HepG2 (cell line): ENCODE data around the gene PHF3. TPM values are rescaled to one million over a fixed set of nuclear protein-coding genes. Genes with fewer than 3 reads are reported as not detected.

Source experiments
- BCL6 ChIP-seq: IDR thresholded peaks from 2 replicates; pipeline ENCODE4 v1.6.1; 2016; ENCODE audit warnings: missing genetic modification reagents, missing compliant biosample characterization
- BRD4 ChIP-seq: sonication (generic); formaldehyde crosslinking; IDR thresholded peaks from 2 replicates; pipeline ENCODE4 v1.4.0; 2020; ENCODE audit warnings: missing genetic modification reagents
- CBX2 ChIP-seq, 2 experiments: fragments of 200-600 bp in 1 of 2; sonication (generic); formaldehyde crosslinking in 1 of 2; IDR thresholded peaks; 2 replicates each; pipeline versions ENCODE4 v1.7.0 to v1.8.1; 2018 to 2022; ENCODE audit warnings: low read depth in 2 of 2, low read length in 1 of 2, mild to moderate bottlenecking in 1 of 2, missing genetic modification reagents in 1 of 2
- GTF3A ChIP-seq: sonication (generic); formaldehyde crosslinking; conservative IDR thresholded peaks from 2 replicates; pipeline ENCODE4 v1.4.0; 2020; ENCODE audit warnings: mild to moderate bottlenecking, missing genetic modification reagents
- HES4 ChIP-seq: sonication (generic); formaldehyde crosslinking; IDR thresholded peaks from 2 replicates; pipeline ENCODE4 v1.9.0; 2021; ENCODE audit warnings: mild to moderate bottlenecking, missing genetic modification reagents, borderline replicate concordance
- MED8 ChIP-seq: sonication (generic); formaldehyde crosslinking; IDR thresholded peaks from 2 replicates; pipeline ENCODE4 v1.8.1; 2023; ENCODE audit warnings: mild to moderate bottlenecking, missing genetic modification reagents; ENCODE audit not compliant: insufficient replicate concordance
- NFRKB ChIP-seq: fragments of 450-650 bp; IDR thresholded peaks from 2 replicates; pipeline ENCODE4 v1.6.1; 2017
- NR2C2 ChIP-seq: sonication (generic); formaldehyde crosslinking; IDR thresholded peaks from 2 replicates; pipeline ENCODE4 v1.4.0; 2020; ENCODE audit warnings: missing genetic modification reagents, mild to moderate bottlenecking, moderate library complexity, borderline replicate concordance
- PHF21A ChIP-seq: sonication (generic); formaldehyde crosslinking; IDR thresholded peaks from 2 replicates; pipeline ENCODE4 v1.5.0; 2020; ENCODE audit warnings: mild to moderate bottlenecking, missing genetic modification reagents
- RAD51 ChIP-seq: fragments of 450-650 bp; IDR thresholded peaks from 2 replicates; pipeline ENCODE4 v1.6.1; 2016; ENCODE audit warnings: borderline replicate concordance
- SNAI1 ChIP-seq: sonication (generic); formaldehyde crosslinking; IDR thresholded peaks from 2 replicates; pipeline ENCODE4 v1.5.0; 2020; ENCODE audit warnings: mild to moderate bottlenecking, missing genetic modification reagents, borderline replicate concordance
- SNRNP70 ChIP-seq: fragments of 200-400 bp; formaldehyde crosslinking; IDR thresholded peaks from 2 replicates; pipeline ENCODE4 v1.6.1; 2017; ENCODE audit warnings: mild to moderate bottlenecking, low read depth, low read length, moderate library complexity
- ZFYVE20 ChIP-seq: sonication (generic); formaldehyde crosslinking; IDR thresholded peaks from 2 replicates; pipeline ENCODE4 v1.8.0; 2023; ENCODE audit warnings: low read depth, mild to moderate bottlenecking, moderate library complexity, missing genetic modification reagents, borderline replicate concordance
- ZIK1 ChIP-seq: sonication (generic); formaldehyde crosslinking; IDR thresholded peaks from 2 replicates; pipeline ENCODE4 v1.5.0; 2020; ENCODE audit warnings: mild to moderate bottlenecking, low read depth, missing genetic modification reagents, borderline replicate concordance
- ZMYM3 ChIP-seq: sonication (generic); formaldehyde crosslinking; IDR thresholded peaks from 2 replicates; pipeline ENCODE4 v1.5.1; 2020; ENCODE audit warnings: mild to moderate bottlenecking, missing genetic modification reagents
- ZNF230 ChIP-seq: sonication (generic); formaldehyde crosslinking; IDR thresholded peaks from 2 replicates; pipeline ENCODE4 v1.4.0; 2020; ENCODE audit warnings: mild to moderate bottlenecking, missing genetic modification reagents
- ZNF235 ChIP-seq: sonication (generic); formaldehyde crosslinking; IDR thresholded peaks from 2 replicates; pipeline ENCODE4 v1.8.1; 2023; ENCODE audit warnings: mild to moderate bottlenecking, missing genetic modification reagents, borderline replicate concordance
- ZNF331 ChIP-seq: sonication (generic); formaldehyde crosslinking; IDR thresholded peaks from 2 replicates; pipeline ENCODE4 v1.4.0; 2020; ENCODE audit warnings: missing genetic modification reagents
- ZNF484 ChIP-seq: sonication (generic); formaldehyde crosslinking; IDR thresholded peaks from 2 replicates; pipeline ENCODE4 v1.5.1; 2020; ENCODE audit warnings: mild to moderate bottlenecking, low read depth, missing genetic modification reagents, borderline replicate concordance
- ZNF598 ChIP-seq: sonication (generic); formaldehyde crosslinking; IDR thresholded peaks from 2 replicates; pipeline ENCODE4 v1.5.1; 2020; ENCODE audit warnings: mild to moderate bottlenecking, missing genetic modification reagents, borderline replicate concordance
- ZSCAN29 ChIP-seq: sonication (generic); formaldehyde crosslinking; conservative IDR thresholded peaks from 2 replicates; pipeline ENCODE4 v1.4.0; 2020; ENCODE audit warnings: mild to moderate bottlenecking, missing genetic modification reagents
- polyA plus RNA-seq, 8 experiments: library from polyadenylated mRNA; depleted of rRNA in 3 of 8; stranded (reverse) in 7 of 8; unstranded in 1 of 8; fragments of >200 nt; fragmentation: Illumina TruSeq in 4 of 8; extraction: Trizol in 4 of 8; gene quantifications; 2 replicates each; pipeline versions ENCODE4 v1.2.1 to v1.2.3, GENCODE V29; 2011 to 2016; ENCODE audit warnings: low read depth in 4 of 8, missing spikeins in 1 of 8, mixed read lengths in 1 of 8; ENCODE audit not compliant: insufficient read depth in 1 of 8
- total RNA-seq, 5 experiments: library from RNA; depleted of rRNA; stranded (reverse); fragments of >200 nt; fragmentation: Illumina TruSeq; extraction: Trizol; gene quantifications; 2 replicates each; pipeline ENCODE4 v1.2.3, GENCODE V29; 2016; ENCODE audit warnings: low read depth in 1 of 5
- TF ChIP-seq, protein P1 (sequence below): sonication (generic); formaldehyde crosslinking; IDR thresholded peaks from 2 replicates; pipeline ENCODE4 v1.5.1; 2020; ENCODE audit warnings: mild to moderate bottlenecking, missing genetic modification reagents, moderate library complexity
- TF ChIP-seq, protein P2 (sequence below): sonication (generic); formaldehyde crosslinking; IDR thresholded peaks from 2 replicates; pipeline ENCODE4 v1.8.0; 2022; ENCODE audit warnings: mild to moderate bottlenecking, missing genetic modification reagents, moderate library complexity

Gene PHF3
- total and polyA plus RNA-seq, 2 of the 13 experiments (the other 11 are each of a cell fraction or from before 2014, with no cell fraction given) = 19.8 to 70.4 TPM

DNA sequence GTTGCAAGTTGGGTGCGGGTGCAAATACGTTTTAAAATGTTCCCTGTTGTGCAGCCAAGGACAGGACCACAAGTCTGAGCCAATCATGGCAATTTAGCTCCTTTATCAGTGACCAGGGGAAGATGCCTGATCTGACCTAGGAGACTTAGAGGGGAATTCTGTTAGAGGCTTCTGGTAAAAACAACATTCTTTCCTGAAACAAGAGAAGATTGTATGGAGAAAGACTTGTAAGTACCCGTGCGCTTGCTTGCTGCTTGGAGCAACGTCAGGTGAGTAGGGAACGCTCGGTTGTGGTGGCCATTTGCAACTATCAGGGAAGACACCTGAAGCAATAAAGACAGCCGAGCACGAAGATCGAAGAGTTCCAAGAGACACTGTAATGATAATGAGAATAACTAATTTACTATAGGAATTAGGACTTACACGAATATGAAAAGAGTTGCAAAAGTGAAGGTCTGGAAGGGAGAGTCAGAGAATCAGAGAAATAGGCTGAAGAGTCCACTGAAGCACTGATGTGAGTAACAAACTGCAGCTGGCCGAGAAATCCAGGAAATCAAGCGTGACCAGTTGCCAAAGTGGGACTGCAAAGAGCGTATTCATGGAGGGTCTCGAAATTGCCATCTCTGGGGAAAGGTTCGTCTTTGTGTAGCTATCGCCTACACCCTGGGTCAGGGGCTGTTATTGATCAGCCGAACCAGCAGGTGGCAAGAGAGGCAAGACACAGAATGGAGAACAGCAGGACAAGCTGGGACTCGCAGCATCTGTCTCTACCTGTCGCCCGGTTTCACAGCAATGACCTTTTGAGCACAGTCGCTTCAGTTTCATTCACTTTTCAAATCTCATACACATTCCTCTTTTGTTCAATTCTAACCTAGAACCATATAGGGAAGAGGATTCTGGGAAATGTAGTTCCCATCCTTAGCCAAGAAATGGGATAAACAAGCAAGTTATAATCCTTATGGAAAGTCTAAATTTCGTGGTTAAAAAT is 37.3 kb upstream of the PHF3 start (continued):
- TF ChIP-seq ZNF598 (CRISPR knock-in tag) (no peak), HES4 (CRISPR knock-in tag) (no peak), SNAI1 (no peak), ZFYVE20 (CRISPR knock-in tag) (no peak), ZIK1 (no peak), NFRKB (no peak), NR2C2 (peak; percentile 65; the same call in 1 of the 2 replicates), SNRNP70 (no peak), ZSCAN29 (peak; percentile 62; the same call in 1 of the 2 replicates), BRD4 (CRISPR knock-in tag) (peak; percentile 43; the same call in 1 of the 2 replicates), GTF3A (CRISPR knock-in tag) (no peak), CBX2 (IDR thresholded peaks at IDR 0.05; ENCODE audit: low read depth, low read length) (no peak), CBX2 (CRISPR knock-in tag; IDR thresholded peaks at IDR 0.05; ENCODE audit: low read depth) (no peak), ZNF235 (no peak), ZNF331 (peak; percentile 58), BCL6 (CRISPR knock-in tag) (no peak), PHF21A (CRISPR knock-in tag) (0 out of 2 replicates have a peak, but pooled peaks have one; percentile 8), ZNF230 (CRISPR knock-in tag) (0 out of 2 replicates have a peak, but pooled peaks have one; percentile 34), RAD51 (no peak), ZNF484 (CRISPR knock-in tag) (no peak), MED8 (CRISPR knock-in tag) (no peak), ZMYM3 (CRISPR knock-in tag) (peak; percentile 44; the same call in 1 of the 2 replicates)
- TF ChIP-seq, protein P1, sequence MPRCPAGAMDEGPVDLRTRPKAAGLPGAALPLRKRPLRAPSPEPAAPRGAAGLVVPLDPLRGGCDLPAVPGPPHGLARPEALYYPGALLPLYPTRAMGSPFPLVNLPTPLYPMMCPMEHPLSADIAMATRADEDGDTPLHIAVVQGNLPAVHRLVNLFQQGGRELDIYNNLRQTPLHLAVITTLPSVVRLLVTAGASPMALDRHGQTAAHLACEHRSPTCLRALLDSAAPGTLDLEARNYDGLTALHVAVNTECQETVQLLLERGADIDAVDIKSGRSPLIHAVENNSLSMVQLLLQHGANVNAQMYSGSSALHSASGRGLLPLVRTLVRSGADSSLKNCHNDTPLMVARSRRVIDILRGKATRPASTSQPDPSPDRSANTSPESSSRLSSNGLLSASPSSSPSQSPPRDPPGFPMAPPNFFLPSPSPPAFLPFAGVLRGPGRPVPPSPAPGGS = 0 out of 2 replicates have a peak, but pooled peaks have one; percentile 20
- TF ChIP-seq, protein P2, sequence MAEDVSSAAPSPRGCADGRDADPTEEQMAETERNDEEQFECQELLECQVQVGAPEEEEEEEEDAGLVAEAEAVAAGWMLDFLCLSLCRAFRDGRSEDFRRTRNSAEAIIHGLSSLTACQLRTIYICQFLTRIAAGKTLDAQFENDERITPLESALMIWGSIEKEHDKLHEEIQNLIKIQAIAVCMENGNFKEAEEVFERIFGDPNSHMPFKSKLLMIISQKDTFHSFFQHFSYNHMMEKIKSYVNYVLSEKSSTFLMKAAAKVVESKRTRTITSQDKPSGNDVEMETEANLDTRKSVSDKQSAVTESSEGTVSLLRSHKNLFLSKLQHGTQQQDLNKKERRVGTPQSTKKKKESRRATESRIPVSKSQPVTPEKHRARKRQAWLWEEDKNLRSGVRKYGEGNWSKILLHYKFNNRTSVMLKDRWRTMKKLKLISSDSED (CRISPR knock-in tag) = no peak
